Measurements from ENCODE around the gene TMEM9B.

DNA sequence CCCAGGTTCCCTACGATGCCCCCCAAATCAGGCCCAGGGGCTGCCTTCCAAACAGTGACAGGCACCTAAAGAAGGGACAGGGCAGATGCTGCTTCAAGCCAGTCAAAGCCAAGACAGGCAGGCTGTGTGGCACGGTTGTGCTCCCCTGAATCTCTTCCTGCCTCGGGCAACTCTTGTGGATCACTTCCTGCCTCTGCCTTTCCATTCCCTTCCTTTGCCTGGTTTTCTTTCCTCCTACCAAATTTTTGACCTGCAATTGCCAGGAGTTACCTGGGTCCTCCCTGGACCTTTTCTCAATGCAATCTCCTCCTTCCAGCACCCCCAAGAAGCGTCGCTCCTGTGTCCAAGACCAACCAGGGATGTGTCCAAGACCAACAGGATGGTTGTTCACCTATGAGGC is 37.0 kb downstream of the TMEM9B start:
- TF ChIP-seq, protein P1, sequence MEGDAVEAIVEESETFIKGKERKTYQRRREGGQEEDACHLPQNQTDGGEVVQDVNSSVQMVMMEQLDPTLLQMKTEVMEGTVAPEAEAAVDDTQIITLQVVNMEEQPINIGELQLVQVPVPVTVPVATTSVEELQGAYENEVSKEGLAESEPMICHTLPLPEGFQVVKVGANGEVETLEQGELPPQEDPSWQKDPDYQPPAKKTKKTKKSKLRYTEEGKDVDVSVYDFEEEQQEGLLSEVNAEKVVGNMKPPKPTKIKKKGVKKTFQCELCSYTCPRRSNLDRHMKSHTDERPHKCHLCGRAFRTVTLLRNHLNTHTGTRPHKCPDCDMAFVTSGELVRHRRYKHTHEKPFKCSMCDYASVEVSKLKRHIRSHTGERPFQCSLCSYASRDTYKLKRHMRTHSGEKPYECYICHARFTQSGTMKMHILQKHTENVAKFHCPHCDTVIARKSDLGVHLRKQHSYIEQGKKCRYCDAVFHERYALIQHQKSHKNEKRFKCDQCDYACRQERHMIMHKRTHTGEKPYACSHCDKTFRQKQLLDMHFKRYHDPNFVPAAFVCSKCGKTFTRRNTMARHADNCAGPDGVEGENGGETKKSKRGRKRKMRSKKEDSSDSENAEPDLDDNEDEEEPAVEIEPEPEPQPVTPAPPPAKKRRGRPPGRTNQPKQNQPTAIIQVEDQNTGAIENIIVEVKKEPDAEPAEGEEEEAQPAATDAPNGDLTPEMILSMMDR (IDR thresholded peaks at IDR 0.05): no peak
- TF ChIP-seq POLR2A (IDR thresholded peaks at IDR 0.05): no peak

Measured in right lobe of liver (tissue), 4 donors.